G401.6 (cell line): ENCODE data around the gene CEPT1.

Experiments
- FAIRE-seq: peaks from 2 replicates; lab custom pipeline; 2012; peaks lifted over from hg19 to GRCh38; lab: Jason Lieb, UNC

The CEPT1 gene

DNA sequence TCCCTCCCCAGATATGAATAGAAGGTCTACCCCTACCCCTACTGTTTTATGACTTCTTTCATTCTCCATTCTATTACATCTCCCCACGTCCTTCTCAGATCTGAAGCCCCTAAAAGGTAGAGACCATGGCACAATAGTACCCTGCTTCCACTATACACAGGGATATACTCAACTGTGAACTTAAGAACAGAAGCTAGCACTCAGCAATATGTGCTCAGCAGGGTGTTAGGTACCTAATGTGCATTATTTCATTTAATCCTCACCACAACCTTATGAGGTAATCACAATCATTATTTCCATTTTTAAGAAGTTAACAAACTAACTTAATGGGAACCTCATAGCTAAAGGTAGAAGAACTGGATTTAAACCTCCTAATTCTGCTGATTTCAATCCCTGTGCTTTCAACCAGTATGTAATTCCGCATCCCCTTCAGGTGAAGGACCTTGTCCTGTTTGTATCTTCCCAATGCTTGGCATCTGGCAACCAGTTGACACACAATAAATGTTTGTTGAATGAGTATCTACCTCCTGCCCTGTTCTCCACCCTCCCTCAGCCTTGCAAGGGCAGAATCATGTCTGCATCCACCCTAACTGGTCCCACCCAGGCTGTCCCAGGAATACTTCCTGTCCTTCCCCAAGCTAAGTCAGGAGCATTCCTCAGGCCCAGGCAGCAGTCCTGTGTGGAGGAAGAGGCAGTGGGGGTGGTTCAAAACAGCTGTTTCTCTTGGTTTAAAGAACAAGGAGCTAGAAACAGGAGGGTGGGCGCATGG, 53.9 kb downstream of the CEPT1 start:
- no peak for FAIRE-seq

DNA sequence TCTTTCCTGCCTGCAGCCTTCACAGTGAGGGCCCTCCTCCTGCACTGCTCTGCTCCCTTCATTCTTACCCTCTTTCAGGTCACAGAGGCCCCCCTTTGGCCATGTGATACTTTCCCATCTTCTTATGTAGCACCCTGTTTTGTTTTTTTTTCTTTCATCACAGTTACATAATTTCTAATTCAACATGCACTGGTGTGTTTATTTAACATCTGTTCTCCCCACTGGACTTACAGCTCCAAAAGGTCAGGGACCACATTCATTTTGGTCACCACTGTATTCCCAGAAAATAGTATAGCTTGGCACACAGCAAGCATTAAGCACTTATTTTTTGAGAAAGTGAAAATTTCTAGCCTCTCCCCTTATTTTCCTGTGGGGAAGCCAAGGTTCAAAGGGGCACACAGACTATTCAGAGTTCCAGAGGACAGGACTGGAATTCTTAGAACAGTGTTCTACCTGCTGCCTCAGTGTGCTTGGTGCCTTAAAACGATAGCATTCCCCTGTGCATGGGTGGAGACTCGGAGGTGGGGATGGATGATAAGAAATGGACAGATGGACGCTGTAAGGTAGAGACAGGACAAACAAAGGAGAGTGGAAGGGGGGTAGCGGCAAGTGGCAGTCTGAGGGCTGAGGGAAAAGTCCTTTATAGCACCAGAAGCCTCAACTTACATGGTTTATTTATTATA, 55.1 kb downstream of the CEPT1 start:
- no peak for FAIRE-seq

DNA sequence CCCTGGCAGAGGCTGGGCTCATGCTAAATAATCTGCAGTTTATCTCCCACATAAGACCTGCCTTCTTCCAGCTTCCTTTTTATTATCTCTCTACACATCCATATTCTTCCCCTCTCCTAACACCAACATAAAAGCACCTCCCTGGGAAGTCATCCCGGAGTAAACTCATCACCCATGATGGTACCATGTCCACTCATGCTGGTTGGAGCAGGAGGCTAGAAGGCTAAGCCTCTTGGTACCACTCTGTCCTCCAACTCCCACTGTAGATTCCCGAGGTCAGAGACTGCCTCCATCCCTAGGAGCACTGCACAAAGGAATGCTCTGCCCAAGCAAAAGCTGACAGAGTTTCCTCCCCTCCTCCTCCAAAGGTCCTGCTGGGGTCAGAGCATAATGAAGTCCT, 56.2 kb downstream of the CEPT1 start:
- no peak for FAIRE-seq

DNA sequence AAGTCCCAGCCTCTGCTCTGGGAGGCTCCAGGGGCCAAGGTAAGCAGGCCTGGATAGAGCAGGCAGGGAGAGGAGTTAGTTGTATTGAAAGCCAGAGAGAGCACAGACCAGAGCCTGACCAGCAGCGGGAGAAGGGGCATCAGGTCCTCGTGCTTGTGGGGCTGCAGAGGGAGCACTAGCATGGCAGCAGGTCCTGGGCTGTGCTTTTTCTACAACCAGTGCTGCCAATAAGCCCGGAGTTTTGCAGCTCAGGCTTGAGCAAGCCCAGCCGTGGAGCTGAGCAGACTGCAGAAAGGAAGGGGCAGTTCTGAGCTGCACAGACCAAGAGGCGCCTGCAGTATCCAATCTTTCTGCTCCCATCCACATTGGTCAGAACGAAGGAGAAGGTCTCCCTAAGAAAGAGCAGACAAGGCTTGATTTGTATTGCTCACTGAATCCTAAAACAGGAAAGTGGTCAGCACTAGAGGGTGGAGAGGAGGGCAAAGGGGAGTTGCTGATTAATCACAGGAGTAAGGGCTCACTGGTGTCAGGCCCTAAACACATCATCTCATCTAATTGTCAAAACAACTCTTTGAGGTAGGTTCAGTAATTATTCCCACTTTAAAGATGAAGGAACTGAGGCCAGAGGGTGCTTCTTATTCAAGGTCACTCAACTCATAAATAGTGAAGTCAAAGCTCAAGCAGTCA, 57.7 kb downstream of the CEPT1 start:
- FAIRE-seq, result no peak

DNA sequence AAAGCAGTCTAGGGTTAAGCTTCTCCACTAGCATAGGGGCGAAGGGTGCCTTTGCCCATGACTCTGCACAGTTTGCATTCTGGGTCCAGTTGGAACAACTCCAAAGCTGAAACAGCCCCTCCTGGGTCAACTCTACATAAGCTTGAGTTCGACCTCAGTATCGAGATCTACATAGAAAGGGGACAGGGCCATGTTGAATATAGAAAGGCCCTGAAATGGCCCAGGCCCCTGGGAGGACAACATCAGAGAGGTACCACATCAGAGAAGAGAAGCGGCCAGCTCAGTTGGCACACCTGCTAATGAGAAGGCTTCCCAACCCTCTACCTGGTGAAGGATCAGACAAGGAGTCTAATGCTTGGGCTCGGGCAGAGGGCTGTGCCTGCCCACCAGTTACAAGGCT, 58.8 kb downstream of the CEPT1 start:
- FAIRE-seq, result no peak

DNA sequence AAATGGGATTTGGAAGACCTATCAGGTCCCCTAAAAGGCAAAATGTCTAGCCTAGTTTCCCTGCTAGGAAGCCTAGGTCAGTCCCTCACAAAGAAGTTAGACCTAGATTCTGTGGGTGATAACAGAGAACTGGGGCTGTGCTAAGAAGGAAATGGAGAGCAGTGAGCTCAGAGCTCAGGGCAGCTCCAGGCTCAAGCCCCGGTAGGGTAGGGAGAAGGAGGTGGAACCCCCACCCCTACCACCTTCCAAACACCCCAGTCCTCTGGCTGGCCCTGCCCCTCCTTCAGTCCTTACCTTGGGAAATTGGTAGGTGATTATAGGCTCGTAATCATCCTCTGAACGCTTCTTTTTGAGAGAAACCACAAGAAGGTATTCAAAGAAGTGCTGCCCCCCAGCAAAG, 59.3 kb downstream of the CEPT1 start:
- FAIRE-seq, result no peak

DNA sequence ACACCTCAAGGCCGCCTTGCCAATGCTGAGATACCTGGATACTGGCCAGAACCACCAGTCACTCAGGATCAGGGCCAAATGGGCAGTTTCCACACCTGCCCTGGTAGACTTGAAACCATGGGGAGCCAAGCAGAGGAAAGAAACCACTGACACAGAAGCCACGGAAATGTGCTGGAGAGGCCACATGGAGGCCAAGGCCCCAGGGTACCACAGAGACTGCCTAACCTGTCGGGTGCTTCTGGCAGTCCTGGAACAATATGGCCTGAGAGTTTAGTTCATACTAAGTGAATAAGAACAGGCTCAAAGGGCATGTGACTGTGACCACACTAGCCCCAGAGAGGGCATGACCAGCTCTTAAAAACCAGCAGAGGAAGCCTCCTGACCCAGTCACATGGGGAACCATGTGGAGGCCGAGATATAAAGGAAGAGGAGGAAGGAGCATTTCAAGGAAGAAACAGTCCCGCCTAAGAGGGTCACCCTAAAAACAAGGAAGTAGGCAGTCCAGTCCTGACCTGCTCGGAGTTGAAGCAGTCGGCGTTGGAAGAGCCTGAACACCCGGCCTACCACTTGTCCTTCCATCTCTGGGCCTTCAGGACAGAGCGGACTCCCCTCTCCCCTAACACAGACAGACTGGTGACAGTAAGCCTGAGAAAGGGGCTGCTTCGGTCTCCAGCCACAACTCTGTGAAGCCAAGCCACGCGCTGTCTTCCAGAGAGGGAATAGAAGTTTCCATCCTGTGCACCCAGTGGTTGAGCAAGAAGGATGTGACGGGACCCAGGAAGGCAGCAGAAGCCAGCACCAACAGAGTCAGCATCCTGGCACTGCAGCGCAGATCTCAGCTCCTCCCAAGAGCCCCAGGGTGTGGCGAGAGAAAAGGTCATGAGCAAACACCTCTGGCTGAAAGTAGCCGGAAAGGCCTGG, 60.1 kb downstream of the CEPT1 start, which contains the start of gene DENND2D:
DENND2D (minus strand) TSS at position 766 of the 921 bp plus-strand sequence; CDS start at position 579, 187 bp downstream.
- FAIRE-seq, result no peak

DNA sequence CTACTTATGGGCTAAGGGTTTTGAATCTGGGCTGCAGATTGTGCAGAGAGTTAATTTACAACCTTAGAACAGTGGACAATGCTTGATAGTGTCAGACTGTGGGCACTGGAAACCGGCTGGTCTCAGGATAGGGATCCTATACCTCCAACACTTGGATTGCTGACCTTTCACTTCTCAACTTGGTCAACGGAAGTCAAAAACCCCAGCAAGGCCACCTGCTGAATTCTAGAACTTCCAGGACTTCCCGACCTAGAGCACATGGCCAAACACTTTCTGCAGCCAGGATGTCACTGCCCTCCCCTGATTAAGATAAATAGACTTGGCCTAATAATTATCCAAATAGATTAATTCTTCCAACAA, 60.8 kb downstream of the CEPT1 start:
- no peak for FAIRE-seq

DNA sequence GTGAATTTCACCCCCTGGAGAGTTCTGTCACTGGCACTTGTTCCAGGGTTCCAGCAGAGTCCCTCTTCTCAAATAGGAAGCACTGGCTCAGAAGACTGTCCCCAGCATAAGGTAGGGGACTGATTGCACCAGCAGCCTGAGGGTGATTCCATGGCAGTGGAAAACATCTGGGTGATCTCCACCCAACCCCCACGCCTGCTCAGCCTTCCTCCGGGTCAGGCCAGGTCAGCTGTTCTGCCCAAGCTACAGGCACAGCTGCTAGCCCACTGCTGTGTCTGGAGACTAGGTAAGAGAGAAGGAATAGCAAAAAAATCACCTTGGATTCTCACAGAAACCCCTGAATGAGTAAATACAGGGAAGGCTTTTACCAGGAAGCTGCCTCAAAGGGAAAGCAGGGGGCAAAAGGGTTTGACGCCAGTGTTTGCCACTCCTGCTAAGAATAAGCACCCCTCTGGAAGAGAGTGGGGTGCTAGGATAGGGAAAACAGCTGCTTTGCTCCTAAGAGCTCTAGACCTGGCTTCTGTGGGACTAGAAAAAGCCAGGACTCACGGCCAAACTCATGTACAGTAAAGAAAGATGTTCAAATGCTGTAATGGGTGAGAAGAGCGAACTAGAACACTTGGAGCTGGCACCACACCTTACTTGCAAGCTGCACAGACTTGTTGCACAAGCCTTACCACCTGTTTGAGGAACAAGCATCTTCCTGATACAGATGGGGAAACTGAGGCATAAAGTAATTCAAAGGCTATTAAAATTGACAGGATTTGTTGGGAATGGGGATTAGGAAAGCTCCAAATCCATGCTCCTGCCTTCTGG, 61.5 kb downstream of the CEPT1 start:
- FAIRE-seq, result no peak

DNA sequence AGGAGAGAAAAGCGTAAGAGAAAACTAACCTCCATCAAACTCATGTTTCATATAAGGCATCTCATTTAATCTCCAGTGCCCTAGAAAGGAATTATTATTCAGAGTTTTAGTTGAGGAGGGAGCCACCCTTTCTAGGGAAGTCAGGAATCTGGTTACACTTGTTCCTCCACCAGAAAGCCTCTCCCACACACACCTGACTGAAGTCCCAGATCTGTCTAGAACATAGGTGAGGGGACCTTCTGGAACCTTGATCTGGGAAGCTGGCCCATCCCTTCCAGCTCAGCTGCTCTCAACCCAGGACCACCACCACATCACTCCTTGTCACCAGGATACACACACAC, 62.3 kb downstream of the CEPT1 start:
- FAIRE-seq, result no peak

DNA sequence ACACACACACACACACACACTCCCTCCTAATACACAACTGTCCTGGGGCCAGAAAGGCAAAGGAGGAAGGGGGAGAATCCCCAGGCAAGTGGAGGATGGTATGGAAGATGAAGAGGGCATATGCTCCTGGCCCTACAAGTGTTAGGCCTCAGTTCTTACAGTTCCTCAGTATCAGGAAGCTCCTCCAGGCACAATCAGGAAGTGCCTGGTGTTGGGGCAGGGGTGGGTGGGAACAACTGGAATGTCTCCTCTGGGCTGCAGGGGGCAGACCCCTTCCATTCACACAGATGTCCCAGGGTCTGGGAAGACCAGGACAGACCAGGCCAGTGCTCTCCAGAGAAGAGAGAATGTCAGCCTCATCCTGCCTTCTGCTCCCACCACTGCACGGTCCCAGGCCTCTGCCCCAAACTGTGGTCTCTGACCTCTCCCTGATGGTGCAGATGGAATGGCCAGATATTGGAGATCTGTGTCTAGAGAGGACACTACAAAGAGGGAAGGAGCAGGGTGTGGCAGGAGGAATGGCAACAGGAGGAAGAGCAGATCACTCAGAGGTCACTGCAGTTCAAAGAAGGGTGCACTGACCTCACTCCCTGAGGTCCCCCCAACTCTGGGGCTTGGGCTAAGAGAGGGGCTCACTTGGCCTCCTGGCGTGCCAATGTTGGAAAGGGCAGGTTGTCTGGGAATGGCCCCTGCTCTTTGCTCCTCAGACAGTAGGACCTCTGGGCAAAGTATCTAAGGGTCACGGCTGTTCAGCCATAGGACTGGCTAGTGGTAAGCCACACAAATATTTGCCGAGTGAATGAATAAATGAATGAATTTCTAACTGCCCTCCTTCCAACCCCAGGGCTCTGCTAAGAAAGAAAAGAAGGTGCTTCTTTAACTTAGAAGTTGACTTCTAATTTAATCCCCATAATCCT, 62.9 kb downstream of the CEPT1 start:
- no peak for FAIRE-seq

DNA sequence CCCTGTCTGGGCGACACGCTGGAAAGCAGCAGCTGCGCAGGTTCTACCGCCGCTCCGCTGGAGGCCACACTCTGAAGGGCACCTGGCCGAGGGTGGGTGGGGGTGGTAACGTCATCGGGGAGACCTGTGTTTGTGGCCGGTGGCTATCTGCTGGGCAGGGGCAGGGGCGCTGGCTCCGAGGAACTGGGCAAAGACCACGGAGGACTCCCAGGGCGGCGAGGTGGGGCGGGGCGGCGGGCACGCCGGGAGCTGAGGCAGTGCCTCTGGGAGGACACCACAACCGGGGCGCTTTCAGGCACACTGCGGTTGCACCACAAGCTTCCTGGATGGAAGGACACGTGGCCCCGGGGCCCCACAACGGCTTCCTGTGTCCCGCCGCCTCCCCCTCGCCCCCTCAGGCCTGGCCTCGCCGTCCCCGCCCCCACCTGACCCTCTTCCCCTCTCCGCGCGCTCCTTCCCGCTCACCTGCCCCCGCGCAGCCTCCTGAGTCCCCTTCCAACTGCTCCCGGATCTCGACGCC, 63.7 kb downstream of the CEPT1 start:
- no peak for FAIRE-seq

DNA sequence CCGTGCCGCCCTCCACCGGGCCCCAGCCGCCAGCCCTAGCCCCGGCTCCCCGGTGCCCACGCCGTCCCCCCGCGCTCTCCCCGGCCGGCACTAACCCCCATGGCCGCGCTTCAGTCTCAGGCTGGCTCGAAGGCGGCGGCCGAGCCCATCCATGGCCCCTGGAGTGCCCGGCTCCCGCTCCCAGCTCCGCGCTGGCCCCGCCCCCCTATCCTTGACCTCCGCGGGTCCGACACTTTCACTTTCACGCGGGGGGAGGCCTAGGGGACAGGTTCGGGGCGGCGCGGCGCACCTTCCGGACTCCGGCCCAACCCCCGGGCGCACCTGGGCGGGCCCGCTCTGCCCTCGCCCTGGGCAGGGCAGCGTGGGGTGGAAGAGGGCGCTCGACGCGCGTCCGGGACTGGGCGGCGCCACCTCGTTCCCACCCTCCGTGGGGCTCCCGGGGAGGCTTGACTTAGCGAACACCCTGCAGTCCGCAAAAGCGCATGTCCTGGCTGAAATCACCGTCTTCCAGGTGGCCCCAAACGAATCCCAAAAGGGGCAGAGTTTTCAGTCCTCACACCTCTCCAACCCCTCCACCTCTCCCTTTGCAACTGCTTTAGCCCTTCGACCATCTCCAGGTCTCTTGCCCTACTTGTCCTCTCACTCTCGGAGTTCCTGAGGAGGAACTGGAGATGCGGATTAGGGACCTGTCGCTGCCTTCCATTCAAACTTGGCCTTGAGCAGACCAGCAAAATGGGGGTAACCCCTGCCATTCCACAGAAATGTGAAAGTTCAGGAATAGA, 64.4 kb downstream of the CEPT1 start:
- FAIRE-seq, result no peak

DNA sequence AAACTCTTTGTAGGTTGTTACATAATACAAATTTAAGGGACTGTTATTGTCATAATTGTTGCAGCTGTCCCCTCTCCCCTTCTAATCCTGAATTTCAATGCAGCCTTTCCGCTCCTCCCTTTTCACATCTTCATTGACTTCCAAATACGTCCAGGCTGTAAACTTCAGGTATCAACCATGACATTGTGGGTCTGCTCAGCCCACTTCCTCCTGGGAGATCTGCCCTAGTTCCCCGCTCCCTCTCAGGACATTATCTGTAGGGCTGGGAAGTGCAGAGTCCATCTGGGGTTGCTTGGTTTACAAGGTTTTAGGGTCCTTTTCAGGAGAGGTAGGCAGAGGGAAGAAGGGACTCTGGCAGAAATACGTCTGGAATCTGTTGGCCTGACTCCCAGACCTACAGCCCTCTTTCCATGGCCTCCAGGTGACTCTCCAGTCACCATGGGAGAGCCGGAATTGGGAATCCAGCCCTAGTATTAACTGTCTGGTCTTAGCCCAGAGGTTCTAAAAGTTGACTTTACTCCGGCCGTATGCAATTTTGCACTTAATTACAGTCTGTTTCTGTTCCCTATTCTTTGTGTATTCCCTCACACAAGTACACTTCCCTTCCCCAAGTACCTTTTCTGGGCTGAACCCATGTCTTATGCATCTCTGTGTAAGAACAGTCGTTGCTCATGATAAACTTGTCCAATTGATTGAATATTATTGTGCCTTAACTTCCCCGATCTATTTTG, 65.1 kb downstream of the CEPT1 start:
- FAIRE-seq, result no peak

DNA sequence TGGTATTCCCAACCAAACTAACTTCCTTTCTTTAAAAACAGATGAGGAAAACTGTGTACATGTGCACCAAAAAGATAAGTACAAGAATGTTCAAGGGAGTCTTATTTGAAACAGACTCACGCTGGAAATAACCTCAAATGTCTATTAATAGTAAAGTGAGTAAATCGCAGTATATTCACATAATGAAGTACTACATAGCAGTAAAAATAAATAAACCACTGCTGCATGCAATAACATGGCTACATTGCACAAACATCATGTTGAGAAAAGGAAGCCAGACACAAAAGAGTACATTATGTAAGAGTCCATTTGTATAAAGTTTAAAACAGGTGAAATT, 65.7 kb downstream of the CEPT1 start:
- FAIRE-seq, result no peak

DNA sequence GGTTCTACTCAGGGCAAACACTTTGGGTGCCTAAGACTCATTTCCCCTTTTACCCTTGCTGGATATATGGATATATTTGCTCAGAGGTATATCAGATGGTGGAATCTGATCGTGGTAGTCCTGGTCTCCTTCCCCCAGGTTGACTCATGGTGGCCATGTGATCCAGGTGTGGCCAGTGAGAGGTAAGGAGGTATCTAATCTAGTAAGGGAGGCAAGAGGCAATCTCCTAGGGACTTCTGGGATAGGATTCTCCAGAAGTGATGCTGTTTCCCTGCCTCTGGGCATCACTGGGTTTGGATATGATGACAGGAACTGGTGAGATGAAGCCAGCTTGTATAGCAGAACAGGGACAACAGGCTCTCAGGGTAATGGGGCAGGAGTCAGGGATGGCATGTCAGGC, 68.9 kb downstream of the CEPT1 start:
- FAIRE-seq, result no peak

DNA sequence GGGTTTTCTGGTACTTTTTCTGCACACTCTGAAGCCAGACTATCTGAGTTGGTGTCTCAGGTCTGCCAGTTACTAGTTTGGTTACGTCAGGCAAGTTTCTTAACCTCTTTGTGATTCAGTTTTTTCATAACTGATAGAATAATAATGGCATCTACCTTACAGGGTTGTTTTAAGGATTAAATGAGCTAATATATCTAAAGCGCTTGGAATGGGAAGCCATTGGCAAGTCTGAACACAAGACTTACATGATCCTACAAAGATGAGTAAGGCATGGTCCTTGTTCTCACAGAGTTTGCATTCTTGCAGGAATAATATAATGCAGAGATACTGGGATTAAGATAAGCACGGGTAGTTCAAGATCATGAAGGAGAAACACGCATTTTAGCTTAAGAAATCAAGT, 69.6 kb downstream of the CEPT1 start:
- no peak for FAIRE-seq

DNA sequence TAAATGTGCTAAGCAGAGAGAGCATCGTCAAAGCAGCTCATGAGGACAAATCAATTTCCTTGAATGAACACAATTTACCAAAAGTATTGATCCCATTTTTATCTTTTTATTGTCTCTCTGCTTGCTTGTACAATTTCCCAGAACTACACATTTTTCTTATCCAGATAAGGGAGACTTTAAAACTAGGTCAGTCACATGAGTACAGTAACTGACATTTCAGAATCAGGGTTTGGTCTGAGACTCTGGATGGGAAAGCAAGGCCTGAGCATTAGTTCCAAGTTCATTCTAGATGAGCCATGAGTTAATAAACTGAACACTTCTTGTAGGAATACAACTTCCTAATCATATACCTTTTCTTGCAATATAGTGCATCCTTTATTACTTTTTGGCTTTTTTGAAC, 71.9 kb downstream of the CEPT1 start:
- no peak for FAIRE-seq
